ENCODE results near the gene ROR1. TPM values are rescaled to one million over a fixed set of nuclear protein-coding genes. Genes with fewer than 3 reads are reported as not detected.
A peak's percentile ranks its signal among the peaks of the same experiment; 100 is the strongest.

Gene ROR1
- total RNA-seq, 2 experiments from 2014 or later: 0.47 to 1.4 TPM

GRCh38 chr1:63866084-63866483 lies 92.3 kb downstream of the ROR1 start:
- BruUV-seq (replicated peaks): no TSS peak
- ChIA-PET POLR2A (no interaction called here), CTCF (ENCODE audit: unreplicated experiment) (no interaction called here)
- H3K9me2 ChIP-seq (ENCODE audit: insufficient read depth, low read length): no peaks in the 10 kb centered on the region
- TF ChIP-seq CTCF (conservative IDR thresholded peaks at IDR 0.05; ENCODE audit: low read length): no peak
- TF ChIP-seq EZH2phosphoT487 (IDR thresholded peaks at IDR 0.05; ENCODE audit: borderline replicate concordance, low read depth, low read length): no peak
- no peaks in the 10 kb centered on the region for H3K79me2 ChIP-seq (ENCODE audit: insufficient read depth, low read depth, low read length)
- H3K4me1 ChIP-seq (ENCODE audit: insufficient read depth, low read length, poor library complexity, severe bottlenecking): no peaks in the 10 kb centered on the region
- no peaks in the 10 kb centered on the region for H3K36me3 ChIP-seq (ENCODE audit: insufficient read depth, low read length)
- H3K4me3 ChIP-seq (ENCODE audit: low read depth, low read length, poor library complexity, severe bottlenecking): no peak overlapping the region
- no peak overlapping the region for H3K27ac ChIP-seq (ENCODE audit: low read depth, low read length, poor library complexity, severe bottlenecking)
- H3K9me3 ChIP-seq (ENCODE audit: low read length): no peaks in the 10 kb centered on the region
- H3K4me2 ChIP-seq (ENCODE audit: low read length): no peak overlapping the region
- no peak for DNase-seq (ENCODE audit: low spot score)
- intact Hi-C loops (cut with micrococcal nuclease; ENCODE audit: unreplicated experiment): loop anchor here (5.0 kb wide), 1 partner anchor 94 kb away; the partner anchor contains the start of gene ROR1
- no peaks in the 10 kb centered on the region for H4K20me1 ChIP-seq (ENCODE audit: insufficient read depth, low read length)
- no peak overlapping the region for H2AFZ ChIP-seq (ENCODE audit: low read length)

GRCh38 chr1:63867429-63868176 lies 93.8 kb downstream of the ROR1 start:
- intact Hi-C loops (cut with micrococcal nuclease; ENCODE audit: unreplicated experiment): loop anchor here (5.0 kb wide), 1 partner anchor 95 kb away; the partner anchor contains the start of gene ROR1
- no peak overlapping the region for H3K27ac ChIP-seq (ENCODE audit: low read depth, low read length, poor library complexity, severe bottlenecking)
- no peaks in the 10 kb centered on the region for H3K4me1 ChIP-seq (ENCODE audit: insufficient read depth, low read length, poor library complexity, severe bottlenecking)
- no peak overlapping the region for H3K4me2 ChIP-seq (ENCODE audit: low read length)
- H3K4me3 ChIP-seq (ENCODE audit: low read depth, low read length, poor library complexity, severe bottlenecking): no peak overlapping the region
- ChIA-PET CTCF (ENCODE audit: unreplicated experiment) (no interaction called here), POLR2A (interaction anchor here (0.6 kb wide), 1 partner anchor 84 kb away, joined by 4 read pairs; no protein-coding TSS in a partner anchor)
- DNase-seq (ENCODE audit: low spot score): no peak
- H3K9me2 ChIP-seq (ENCODE audit: insufficient read depth, low read length): no peaks in the 10 kb centered on the region
- no peak overlapping the region for H2AFZ ChIP-seq (ENCODE audit: low read length)
- no peaks in the 10 kb centered on the region for H3K36me3 ChIP-seq (ENCODE audit: insufficient read depth, low read length)
- TF ChIP-seq EZH2phosphoT487 (IDR thresholded peaks at IDR 0.05; ENCODE audit: borderline replicate concordance, low read depth, low read length) (no peak), CTCF (conservative IDR thresholded peaks at IDR 0.05; ENCODE audit: low read length) (no peak)
- BruUV-seq (replicated peaks): no TSS peak
- H3K79me2 ChIP-seq (ENCODE audit: insufficient read depth, low read depth, low read length): no peaks in the 10 kb centered on the region
- H4K20me1 ChIP-seq (ENCODE audit: insufficient read depth, low read length): no peaks in the 10 kb centered on the region
- no peaks in the 10 kb centered on the region for H3K9me3 ChIP-seq (ENCODE audit: low read length)

GRCh38 chr1:63868268-63868781 lies 94.5 kb downstream of the ROR1 start:
- Histone ChIP-seq H3K4me1 (ENCODE audit: insufficient read depth, low read length, poor library complexity, severe bottlenecking) (no peaks in the 10 kb centered on the region), H3K4me2 (ENCODE audit: low read length) (no peak overlapping the region), H3K79me2 (ENCODE audit: insufficient read depth, low read depth, low read length) (no peaks in the 10 kb centered on the region), H2AFZ (ENCODE audit: low read length) (no peak overlapping the region), H3K4me3 (ENCODE audit: low read depth, low read length, poor library complexity, severe bottlenecking) (no peak overlapping the region), H3K9me2 (ENCODE audit: insufficient read depth, low read length) (no peaks in the 10 kb centered on the region), H4K20me1 (ENCODE audit: insufficient read depth, low read length) (no peaks in the 10 kb centered on the region), H3K36me3 (ENCODE audit: insufficient read depth, low read length) (no peaks in the 10 kb centered on the region), H3K27ac (ENCODE audit: low read depth, low read length, poor library complexity, severe bottlenecking) (no peak overlapping the region), H3K9me3 (ENCODE audit: low read length) (no peaks in the 10 kb centered on the region)
- peak; percentile 24 for DNase-seq (ENCODE audit: low spot score)
- TF ChIP-seq CTCF (conservative IDR thresholded peaks at IDR 0.05; ENCODE audit: low read length) (peak; percentile 50), EZH2phosphoT487 (IDR thresholded peaks at IDR 0.05; ENCODE audit: borderline replicate concordance, low read depth, low read length) (no peak)
- POLR2A ChIA-PET: interaction anchor here (1.5 kb wide), 1 partner anchor 96 kb away, joined by 4 read pairs; no protein-coding TSS in a partner anchor
- intact Hi-C loops (cut with micrococcal nuclease; ENCODE audit: unreplicated experiment): loop anchor here (5.0 kb wide), 1 partner anchor 96 kb away; the partner anchor contains the start of gene ROR1
- BruUV-seq (replicated peaks): no TSS peak
- CTCF ChIA-PET (ENCODE audit: unreplicated experiment): no interaction called here

All from OCI-LY7 (cell line).